IPS-NIHi11 (cell line): ENCODE results near the gene TCTA.

Source experiments
- DNase-seq: peaks from one replicate; pipeline ENCODE4 v3.0.0; 2012; ENCODE audit warnings: mixed read lengths, low spot score

TCTA gene

GRCh38 chr3:49460956-49461355, 48.7 kb downstream of the TCTA start:
- no peak for DNase-seq

GRCh38 chr3:49461443-49462171, 49.4 kb downstream of the TCTA start:
- DNase-seq, result peak; percentile 53

- no peak for DNase-seq
Measured at GRCh38 chr3:49462222-49462621, 50.0 kb downstream of the TCTA start.

GRCh38 chr3:49465270-49466034, 53.2 kb downstream of the TCTA start:
- DNase-seq, result no peak
